ENCODE measurements around the gene KIAA1755.

DNA sequence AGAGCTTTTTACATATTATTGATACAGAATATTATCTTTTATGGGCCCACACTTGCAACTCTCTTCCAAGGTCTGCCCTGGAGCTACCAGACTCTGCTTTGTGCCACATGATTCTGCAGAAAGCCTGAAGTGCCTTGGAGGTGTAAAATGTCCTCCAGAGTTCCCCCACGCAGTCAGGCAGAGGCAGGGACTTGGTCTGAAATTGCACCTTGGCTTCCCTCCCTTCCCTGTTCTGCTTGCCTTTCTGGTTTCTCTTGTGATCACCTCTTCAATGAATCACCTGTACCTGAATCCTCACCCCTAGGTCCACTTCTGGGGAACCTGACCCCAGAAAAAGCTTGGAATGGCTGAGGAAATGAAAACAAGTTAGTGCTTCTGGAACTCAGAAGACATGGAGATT, 52.4 kb downstream of the KIAA1755 start:
- no peak for TF ChIP-seq CTCF (IDR thresholded peaks at IDR 0.05)
- TF ChIP-seq POLR2A (IDR thresholded peaks at IDR 0.05): no peak
